GM12872 (cell line): ENCODE measurements around the gene PTP4A2.

Experiments
- TF ChIP-seq, protein P1 (sequence below): IDR thresholded peaks from 3 replicates; pipeline ENCODE4 v1.5.1; 2011; ENCODE audit warnings: low read depth, mild to moderate bottlenecking, low read length, moderate library complexity; ENCODE audit not compliant: insufficient read depth

The PTP4A2 gene

DNA sequence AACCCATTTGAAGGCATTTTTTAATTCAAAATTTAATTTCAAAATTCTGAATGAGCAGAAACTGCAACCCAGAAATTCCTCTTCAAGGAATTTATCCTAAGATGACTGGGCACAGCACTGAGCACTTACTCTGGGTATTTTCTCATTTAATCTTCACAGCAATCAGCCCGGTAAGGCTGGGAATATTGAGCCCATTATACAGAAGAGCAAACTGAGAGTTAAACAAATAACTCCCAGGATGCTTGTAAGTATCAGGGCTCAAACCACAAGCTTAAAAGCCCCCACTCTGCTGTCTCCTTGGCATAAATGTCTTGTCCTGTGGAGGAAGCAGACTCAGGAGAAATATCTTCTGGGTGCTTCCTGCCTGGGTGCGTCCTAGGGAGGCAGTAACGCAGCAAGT lies 69.3 kb downstream of the PTP4A2 start:
- TF ChIP-seq, protein P1, sequence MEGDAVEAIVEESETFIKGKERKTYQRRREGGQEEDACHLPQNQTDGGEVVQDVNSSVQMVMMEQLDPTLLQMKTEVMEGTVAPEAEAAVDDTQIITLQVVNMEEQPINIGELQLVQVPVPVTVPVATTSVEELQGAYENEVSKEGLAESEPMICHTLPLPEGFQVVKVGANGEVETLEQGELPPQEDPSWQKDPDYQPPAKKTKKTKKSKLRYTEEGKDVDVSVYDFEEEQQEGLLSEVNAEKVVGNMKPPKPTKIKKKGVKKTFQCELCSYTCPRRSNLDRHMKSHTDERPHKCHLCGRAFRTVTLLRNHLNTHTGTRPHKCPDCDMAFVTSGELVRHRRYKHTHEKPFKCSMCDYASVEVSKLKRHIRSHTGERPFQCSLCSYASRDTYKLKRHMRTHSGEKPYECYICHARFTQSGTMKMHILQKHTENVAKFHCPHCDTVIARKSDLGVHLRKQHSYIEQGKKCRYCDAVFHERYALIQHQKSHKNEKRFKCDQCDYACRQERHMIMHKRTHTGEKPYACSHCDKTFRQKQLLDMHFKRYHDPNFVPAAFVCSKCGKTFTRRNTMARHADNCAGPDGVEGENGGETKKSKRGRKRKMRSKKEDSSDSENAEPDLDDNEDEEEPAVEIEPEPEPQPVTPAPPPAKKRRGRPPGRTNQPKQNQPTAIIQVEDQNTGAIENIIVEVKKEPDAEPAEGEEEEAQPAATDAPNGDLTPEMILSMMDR, result no peak

DNA sequence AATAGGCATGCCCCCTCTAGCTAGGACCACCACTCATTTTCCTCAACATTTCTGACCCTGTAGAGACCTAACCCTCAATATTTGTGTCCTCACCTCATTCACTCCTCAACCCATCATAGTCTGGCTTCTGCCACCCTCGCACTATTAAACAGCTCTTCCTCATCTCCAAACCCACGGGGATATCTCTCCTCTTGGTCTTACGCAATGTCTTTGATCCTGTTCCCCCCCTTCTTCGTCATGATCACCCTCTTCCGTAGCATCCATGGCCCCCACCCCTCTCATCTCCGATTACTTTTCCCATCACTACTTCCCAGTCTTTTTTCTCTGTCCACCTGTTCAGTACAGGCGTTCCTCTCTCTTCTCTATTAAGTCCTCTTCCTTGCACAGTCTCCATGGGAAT lies 70.6 kb downstream of the PTP4A2 start:
- TF ChIP-seq, protein P1, result no peak

DNA sequence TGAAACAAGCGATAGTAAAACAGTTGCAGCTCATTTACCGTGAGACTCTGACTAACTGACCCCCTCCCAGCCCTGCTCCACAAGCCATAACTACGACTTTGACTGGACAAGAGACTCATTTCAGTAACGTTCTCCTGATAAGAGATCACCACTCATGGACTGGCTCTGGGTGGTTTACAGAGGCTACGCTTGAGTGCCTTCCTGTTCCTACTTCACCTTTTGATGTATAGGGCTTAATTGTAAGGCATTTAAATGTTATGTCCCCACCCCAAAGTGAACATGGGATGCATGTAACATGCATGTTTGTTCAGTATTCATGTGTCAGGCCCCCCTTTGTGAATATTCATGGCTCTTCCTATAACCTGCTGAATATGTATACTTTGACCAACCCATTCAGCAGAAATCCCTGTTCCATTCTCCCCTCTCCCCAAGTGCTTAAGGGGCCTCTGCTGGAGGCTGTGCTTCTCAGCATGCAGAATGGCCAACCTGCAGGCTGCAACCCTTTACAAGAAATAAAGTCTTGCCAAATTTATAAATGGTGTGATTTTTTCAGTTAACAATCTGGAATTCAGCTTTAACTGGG lies 71.6 kb downstream of the PTP4A2 start:
- TF ChIP-seq, protein P1, result no peak

DNA sequence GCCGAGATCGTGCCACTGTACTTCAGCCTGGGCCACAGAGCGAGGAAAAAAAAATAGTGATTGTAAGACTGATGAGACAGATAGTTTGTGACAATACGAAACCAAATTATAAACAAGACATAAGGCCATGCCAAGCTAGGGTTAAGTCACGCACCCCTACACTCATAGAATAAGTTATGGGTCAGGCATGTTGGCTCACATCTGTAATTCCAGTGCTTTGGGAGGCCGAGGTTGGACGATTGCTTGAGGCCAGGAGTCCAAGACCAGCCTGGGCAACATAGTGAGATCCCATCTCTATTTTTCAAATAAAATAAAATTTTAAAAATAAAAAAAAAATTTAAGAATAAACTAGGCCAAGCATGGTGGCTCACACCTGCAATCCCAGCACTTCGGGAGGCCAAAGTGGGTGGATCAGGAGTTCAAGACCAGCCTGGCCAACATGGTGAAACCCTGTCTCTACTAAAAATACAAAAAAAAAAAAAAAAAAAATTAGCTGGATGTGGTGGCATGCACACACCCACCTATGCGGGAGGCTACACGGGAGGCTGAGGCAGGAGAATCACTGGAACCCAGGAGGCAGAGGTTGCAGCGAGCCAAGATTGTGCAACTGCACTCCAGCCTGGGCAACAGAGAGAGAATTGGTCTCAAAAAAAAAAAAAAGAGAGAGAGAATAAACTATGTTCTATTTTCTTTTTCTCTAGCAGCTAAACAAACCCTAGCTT lies 72.3 kb downstream of the PTP4A2 start:
- TF ChIP-seq, protein P1, result no peak

DNA sequence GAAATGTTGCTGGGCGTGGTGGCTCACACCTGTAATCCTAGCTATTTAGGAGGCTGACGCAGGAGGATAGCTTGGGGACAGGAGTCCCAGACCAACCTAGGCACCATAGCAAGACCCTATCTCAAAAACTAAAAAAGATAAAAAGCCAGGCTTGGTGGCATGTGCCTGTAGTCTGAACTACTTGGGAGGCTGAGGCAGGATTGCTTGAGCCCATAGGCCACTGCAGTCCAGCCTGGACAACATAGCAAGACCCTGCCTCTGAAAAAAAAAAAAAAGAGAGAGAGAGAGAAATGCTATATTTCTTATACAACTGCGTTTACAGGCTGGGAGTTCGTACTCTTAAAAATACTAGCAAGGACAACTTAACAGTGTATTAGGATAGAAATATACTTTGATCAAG lies 76.1 kb downstream of the PTP4A2 start:
- TF ChIP-seq, protein P1, result no peak

DNA sequence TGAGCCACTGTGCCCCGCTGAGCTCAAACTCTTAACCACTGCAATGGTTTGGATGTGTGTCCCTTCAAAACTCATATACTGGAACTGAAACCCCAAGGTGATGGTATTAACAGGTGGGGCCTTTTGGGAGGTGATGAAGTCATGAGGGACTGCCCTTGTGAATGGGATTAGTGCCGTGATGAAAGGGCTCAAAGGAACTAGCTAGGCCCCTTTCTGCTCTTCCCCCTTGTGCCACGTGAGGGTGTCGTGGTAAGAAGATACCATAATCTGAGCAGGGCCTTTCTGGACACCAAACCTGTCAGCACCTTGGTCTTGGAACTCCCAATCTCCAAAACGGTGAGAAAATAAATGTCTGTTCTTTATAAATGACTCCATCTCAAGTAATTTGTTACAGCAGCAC lies 76.8 kb downstream of the PTP4A2 start:
- TF ChIP-seq, protein P1, result peak; percentile 63

DNA sequence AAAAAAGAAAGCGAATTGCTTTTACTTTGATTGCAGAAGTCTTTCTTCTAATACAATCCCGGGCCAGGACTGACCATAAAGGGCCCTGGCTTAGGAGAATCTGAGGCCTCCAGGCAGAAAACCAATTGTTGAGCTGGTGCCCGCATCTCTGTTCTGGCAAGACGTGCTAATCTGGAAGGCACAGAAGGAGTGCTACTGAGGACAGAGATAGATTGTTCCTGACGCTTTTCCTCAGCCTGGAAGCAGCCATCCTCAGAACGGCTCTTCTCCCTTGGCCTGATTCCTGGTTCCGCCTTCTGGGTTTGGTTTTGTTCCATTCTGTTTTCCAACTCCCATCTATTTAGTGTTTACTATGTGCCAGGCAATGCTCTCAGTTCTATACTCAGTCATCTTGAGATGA lies 77.6 kb downstream of the PTP4A2 start:
- TF ChIP-seq, protein P1, result no peak
